Neutrophil (primary cell): Measurements from ENCODE around the gene CBARP.

ENCODE experiments used
- H3K27ac ChIP-seq: fragments of 200-600 bp; sonication (generic); 2 replicates; pipeline ENCODE4 v1.5.1; 2016; ENCODE audit warnings: mild to moderate bottlenecking, moderate library complexity
- H3K27me3 ChIP-seq: fragments of 200-600 bp; sonication (generic); 2 replicates; pipeline ENCODE4 v1.6.0; 2016; ENCODE audit warnings: mild to moderate bottlenecking
- H3K36me3 ChIP-seq: fragments of 200-600 bp; sonication (generic); 2 replicates; pipeline ENCODE4 v1.5.1; 2017
- H3K4me1 ChIP-seq, 2 experiments: fragments of 200-600 bp in 1 of 2; sonication (generic) in 1 of 2; 1 replicate in 1 of 2; 2 replicates in 1 of 2; pipeline versions ENCODE4 v1.5.1 to v1.6.1; 2013 to 2016; ENCODE audit warnings: low read depth in 1 of 2, low read length in 1 of 2, mild to moderate bottlenecking in 1 of 2, moderate library complexity in 1 of 2; ENCODE audit not compliant: control insufficient read depth in 1 of 2, insufficient read depth in 1 of 2
- H3K4me3 ChIP-seq, 2 experiments: fragments of 200-600 bp in 1 of 2; sonication (generic) in 1 of 2; 1 replicate in 1 of 2; 2 replicates in 1 of 2; pipeline ENCODE4 v1.5.1; 2013 to 2016; ENCODE audit warnings: low read depth in 1 of 2, low read length in 1 of 2, mild to moderate bottlenecking in 1 of 2, moderate library complexity in 1 of 2
- H3K9me3 ChIP-seq: fragments of 200-600 bp; sonication (generic); 2 replicates; pipeline ENCODE4 v1.5.1; 2016
- TF ChIP-seq, protein P1 (sequence below): fragments of 200-600 bp; sonication (generic); IDR thresholded peaks from 2 replicates; pipeline ENCODE4 v1.5.1; 2016; ENCODE audit warnings: antibody characterized with exemption

CBARP gene

DNA sequence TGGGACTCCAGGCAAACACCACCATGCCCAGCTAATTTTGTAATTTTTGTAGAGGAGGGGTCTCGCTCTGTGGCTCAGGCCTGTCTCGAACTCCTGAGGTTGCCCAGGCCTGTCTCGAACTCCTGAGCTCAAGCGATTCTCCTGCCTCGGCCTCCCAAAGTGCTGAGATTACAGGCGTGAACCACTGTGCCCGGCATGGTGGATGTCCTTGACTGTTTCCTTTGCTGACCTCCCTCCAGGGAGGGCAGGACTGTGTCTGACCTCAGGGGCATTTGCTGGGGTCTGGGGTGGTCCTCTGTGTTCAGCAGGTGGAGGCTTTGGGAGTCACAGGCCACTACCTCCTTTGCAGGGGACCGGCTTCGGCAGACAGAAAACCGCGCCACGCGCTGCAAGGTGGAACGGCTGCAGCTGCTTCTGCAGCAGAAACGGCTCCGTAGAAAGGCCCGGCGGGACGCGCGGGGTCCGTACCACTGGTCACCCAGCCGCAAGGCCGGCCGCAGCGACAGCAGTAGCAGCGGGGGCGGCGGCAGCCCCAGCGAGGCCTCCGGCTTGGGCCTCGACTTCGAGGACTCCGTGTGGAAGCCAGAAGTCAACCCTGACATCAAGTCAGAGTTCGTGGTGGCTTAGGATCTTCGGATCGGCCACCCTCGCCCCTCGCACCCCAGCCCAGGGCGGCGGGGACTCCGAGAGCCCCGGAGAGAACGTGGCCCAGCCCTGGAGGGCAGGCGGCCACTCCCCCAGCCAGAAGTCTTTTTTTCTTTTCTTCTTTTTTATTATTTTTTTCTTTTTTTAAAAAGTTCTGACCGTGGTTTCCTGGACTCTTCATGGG, 19.1 kb upstream of the CBARP start:
- Histone ChIP-seq H3K27me3 (no peaks in the 10 kb centered on the region), H3K9me3 (peaks cover 14% of the 10 kb centered on the region), H3K4me3 (peak overlapping the region; percentile 71 to 72), H3K27ac (peak overlapping the region; percentile 100), H3K36me3 (peaks cover 76% of the 10 kb centered on the region), H3K4me1 (peaks cover 79 to 80% of the 10 kb centered on the region in 2 experiments)
- TF ChIP-seq, protein P1, sequence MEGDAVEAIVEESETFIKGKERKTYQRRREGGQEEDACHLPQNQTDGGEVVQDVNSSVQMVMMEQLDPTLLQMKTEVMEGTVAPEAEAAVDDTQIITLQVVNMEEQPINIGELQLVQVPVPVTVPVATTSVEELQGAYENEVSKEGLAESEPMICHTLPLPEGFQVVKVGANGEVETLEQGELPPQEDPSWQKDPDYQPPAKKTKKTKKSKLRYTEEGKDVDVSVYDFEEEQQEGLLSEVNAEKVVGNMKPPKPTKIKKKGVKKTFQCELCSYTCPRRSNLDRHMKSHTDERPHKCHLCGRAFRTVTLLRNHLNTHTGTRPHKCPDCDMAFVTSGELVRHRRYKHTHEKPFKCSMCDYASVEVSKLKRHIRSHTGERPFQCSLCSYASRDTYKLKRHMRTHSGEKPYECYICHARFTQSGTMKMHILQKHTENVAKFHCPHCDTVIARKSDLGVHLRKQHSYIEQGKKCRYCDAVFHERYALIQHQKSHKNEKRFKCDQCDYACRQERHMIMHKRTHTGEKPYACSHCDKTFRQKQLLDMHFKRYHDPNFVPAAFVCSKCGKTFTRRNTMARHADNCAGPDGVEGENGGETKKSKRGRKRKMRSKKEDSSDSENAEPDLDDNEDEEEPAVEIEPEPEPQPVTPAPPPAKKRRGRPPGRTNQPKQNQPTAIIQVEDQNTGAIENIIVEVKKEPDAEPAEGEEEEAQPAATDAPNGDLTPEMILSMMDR: no peak

DNA sequence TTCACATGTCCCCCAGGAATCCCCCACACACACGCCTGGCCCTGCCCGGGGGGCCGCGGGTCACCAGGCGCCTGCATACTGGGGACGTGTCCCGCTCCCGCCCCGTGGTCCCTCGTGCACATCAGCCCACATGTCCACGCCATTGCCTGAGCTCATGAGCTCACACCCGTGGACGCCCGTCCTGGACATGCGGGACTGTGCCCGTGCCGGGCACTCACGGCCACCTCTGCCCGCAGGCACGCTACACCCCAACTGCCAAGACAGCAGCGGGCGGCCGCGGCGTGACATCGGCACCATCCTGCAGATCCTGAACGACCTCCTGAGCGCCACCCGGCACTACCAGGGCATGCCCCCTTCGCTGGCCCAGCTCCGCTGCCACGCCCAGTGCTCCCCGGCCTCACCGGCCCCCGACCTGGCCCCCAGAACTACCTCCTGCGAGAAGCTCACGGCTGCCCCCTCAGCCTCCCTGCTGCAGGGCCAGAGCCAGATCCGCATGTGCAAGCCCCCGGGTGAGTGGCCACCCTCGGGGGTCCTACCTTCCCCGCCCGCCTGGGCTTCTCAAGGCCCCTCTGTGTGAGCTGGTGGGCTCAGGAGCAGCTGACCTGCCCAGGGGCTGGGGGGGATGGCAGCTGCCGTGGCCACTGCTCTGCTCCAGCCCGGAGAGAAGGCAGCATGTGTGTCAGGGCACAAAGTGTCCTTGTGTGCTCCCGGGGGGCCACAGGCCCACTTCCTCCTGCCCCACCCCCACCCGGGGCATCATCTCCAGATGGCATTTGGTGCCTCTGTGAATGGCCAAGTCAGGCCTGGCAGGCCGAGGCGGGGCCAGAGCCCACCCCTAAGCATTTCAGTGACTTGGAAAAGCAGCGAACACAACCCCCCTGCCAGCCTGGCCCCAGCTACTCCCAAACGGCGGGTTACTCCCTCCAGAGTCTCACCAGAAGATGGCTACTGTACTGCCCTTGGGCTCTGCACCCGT, 17.7 kb upstream of the CBARP start:
- Histone ChIP-seq H3K4me3 (peak overlapping the region; percentile 20 to 98), H3K36me3 (peaks cover 89% of the 10 kb centered on the region)

DNA sequence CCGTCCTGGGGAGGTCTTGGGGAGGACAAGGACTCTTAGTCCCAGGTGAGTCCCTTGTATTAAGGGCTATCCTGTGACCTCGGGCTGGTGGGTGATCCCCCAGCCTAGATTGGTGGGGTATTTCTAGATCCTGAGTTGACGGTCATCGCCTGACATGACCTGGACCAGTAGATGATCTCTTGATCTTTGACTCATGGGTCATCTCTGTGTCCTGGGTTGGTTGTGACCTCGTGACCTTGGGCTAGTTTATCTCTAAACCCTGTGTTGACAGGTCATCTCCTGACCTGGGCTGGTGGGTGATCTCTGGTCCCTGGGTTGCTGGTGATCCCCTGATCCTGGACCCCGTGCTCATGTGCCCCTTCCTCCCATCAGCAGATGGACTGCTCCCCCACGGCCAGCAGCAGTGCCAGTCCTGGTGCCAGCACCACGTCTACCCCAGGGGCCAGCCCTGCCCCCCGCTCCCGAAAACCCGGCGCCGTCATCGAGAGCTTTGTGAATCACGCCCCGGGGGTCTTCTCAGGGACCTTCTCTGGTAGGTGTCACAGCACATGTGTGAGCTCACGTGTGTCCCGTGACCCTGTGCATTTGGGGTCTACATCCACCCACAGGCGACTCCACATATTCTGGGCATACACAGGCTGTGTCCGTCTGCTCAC, 16.9 kb upstream of the CBARP start:
- H3K27me3 ChIP-seq: no peaks in the 10 kb centered on the region
- peaks cover 14% of the 10 kb centered on the region for H3K9me3 ChIP-seq
- H3K36me3 ChIP-seq: peaks cover 96% of the 10 kb centered on the region
- H3K4me3 ChIP-seq: peak overlapping the region; percentile 75 to 98
- H3K27ac ChIP-seq: peak overlapping the region; percentile 100
- peaks cover 62 to 65% of the 10 kb centered on the region in 2 experiments for H3K4me1 ChIP-seq
- TF ChIP-seq, protein P1: no peak

More for the DNA sequence above, 17.7 kb upstream of the CBARP start:
- peaks cover 14% of the 10 kb centered on the region for H3K9me3 ChIP-seq
- peak overlapping the region; percentile 100 for H3K27ac ChIP-seq
- no peaks in the 10 kb centered on the region for H3K27me3 ChIP-seq
- peaks cover 71 to 73% of the 10 kb centered on the region in 2 experiments for H3K4me1 ChIP-seq
- TF ChIP-seq, protein P1: no peak

DNA sequence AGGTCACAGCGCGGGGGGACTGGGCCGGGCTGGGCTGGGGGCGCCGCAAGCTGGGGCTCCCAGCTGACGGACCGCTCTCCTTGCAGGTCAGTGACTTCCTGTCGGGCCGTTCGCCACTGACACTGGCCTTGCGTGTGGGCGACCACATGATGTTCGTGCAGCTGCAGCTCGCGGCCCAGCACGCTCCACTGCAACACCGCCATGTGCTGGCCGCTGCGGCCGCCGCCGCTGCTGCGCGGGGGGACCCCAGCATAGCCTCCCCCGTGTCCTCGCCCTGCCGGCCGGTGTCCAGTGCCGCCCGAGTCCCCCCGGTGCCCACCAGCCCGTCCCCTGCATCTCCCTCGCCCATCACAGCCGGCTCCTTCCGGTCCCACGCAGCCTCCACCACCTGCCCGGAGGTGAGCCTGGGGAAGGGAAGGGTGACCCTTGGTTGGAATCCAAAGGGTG, 16.3 kb upstream of the CBARP start:
- Histone ChIP-seq H3K36me3 (peaks cover 90% of the 10 kb centered on the region), H3K27me3 (no peaks in the 10 kb centered on the region), H3K9me3 (peaks cover 14% of the 10 kb centered on the region), H3K27ac (peak overlapping the region; percentile 100), H3K4me1 (peaks cover 57 to 59% of the 10 kb centered on the region in 2 experiments), H3K4me3 (peak overlapping the region; percentile 75 to 98)
- TF ChIP-seq, protein P1: no peak

DNA sequence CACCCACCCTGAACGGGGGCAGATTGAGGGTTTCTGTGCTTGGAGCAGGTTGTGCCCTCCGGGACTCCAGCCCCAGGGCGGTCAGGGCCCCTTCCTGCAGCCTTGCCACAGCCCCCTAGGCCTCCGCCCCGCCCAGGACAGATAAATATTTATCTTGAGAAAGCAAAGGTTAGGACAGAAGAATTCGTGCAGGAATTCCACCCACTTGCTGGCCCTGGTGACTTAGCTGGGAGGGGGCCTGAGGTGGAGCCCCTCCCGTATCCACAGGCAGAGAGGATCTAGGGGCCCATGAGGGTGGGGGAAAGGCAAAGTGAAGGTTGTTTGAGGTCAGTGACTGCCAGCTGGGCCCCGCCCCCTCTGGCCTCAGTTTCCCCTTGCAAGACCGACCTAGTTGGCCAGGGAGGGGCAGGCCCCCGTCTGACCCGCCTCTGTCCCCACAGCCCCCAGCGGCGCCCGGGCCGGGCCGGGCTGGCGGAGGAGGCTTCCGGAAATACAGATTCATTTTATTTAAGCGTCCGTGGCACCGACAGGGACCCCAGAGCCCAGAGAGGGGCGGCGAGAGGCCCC, 15.8 kb upstream of the CBARP start:
- Histone ChIP-seq H3K27ac (peak overlapping the region; percentile 100), H3K9me3 (peaks cover 14% of the 10 kb centered on the region), H3K27me3 (no peaks in the 10 kb centered on the region), H3K4me1 (peaks cover 52 to 54% of the 10 kb centered on the region in 2 experiments), H3K4me3 (peak overlapping the region; percentile 75 to 98), H3K36me3 (peaks cover 85% of the 10 kb centered on the region)
- TF ChIP-seq, protein P1: no peak
